IMR-90 (cell line): ENCODE results near the gene COL4A2.

Source experiments
- BHLHE40 ChIP-seq: fragments of 150-350 bp; IDR thresholded peaks from 2 replicates; pipeline ENCODE4 v1.6.1; 2016; ENCODE audit warnings: mild to moderate bottlenecking, low read depth, low read length
- FOS ChIP-seq: fragments of 150-350 bp; IDR thresholded peaks from 2 replicates; pipeline ENCODE4 v1.6.1; 2016; ENCODE audit warnings: low read depth, low read length
- POLR2A ChIP-seq: IDR thresholded peaks from 2 replicates; pipeline ENCODE4 v1.6.1; 2012; ENCODE audit warnings: mild to moderate bottlenecking, low read depth, low read length
- RAD21 ChIP-seq: IDR thresholded peaks from 2 replicates; pipeline ENCODE4 v1.6.1; 2012; ENCODE audit warnings: low read length, improper control_type of control experiment
- RCOR1 ChIP-seq: IDR thresholded peaks from 2 replicates; pipeline ENCODE4 v1.6.1; 2012; ENCODE audit warnings: mild to moderate bottlenecking, low read length, improper control_type of control experiment; ENCODE audit not compliant: insufficient replicate concordance
- RFX5 ChIP-seq: IDR thresholded peaks from 2 replicates; pipeline ENCODE4 v1.8.0; 2012; ENCODE audit warnings: low read depth, mild to moderate bottlenecking, low read length, moderate library complexity
- SMC3 ChIP-seq: fragments of 150-350 bp; IDR thresholded peaks from 2 replicates; pipeline ENCODE4 v1.6.1; 2016; ENCODE audit warnings: low read depth, mild to moderate bottlenecking, antibody characterized with exemption, low read length, moderate library complexity
- TF ChIP-seq, protein P1 (sequence below): conservative IDR thresholded peaks from 2 replicates; pipeline ENCODE4 v1.5.1; 2012; ENCODE audit warnings: mild to moderate bottlenecking, low read depth, low read length, improper control_type of control experiment
- TF ChIP-seq, protein P2 (sequence below): fragments of 150-350 bp; IDR thresholded peaks from 2 replicates; pipeline ENCODE4 v1.6.1; 2017; ENCODE audit warnings: mild to moderate bottlenecking, antibody characterized with exemption, low read length, low read depth

DNA sequence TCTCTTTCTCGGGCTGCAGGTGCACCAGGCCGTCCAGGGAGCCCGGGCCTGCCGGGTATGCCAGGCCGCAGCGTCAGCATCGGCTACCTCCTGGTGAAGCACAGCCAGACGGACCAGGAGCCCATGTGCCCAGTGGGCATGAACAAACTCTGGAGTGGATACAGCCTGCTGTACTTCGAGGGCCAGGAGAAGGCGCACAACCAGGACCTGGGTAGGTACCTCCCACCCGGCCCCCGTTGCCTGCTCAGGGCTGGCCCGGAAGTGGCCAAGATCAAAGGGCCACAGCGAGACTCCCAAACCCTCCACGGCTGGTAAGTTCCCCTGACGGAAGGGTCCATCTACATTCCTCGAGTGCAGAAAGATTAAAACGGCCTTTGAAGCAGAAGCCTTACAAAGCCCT lies 199.3 kb downstream of the COL4A2 start:
- TF ChIP-seq, protein P1, sequence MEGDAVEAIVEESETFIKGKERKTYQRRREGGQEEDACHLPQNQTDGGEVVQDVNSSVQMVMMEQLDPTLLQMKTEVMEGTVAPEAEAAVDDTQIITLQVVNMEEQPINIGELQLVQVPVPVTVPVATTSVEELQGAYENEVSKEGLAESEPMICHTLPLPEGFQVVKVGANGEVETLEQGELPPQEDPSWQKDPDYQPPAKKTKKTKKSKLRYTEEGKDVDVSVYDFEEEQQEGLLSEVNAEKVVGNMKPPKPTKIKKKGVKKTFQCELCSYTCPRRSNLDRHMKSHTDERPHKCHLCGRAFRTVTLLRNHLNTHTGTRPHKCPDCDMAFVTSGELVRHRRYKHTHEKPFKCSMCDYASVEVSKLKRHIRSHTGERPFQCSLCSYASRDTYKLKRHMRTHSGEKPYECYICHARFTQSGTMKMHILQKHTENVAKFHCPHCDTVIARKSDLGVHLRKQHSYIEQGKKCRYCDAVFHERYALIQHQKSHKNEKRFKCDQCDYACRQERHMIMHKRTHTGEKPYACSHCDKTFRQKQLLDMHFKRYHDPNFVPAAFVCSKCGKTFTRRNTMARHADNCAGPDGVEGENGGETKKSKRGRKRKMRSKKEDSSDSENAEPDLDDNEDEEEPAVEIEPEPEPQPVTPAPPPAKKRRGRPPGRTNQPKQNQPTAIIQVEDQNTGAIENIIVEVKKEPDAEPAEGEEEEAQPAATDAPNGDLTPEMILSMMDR = no peak
- no peak for TF ChIP-seq FOS
- TF ChIP-seq RAD21 = no peak
- TF ChIP-seq, protein P2, sequence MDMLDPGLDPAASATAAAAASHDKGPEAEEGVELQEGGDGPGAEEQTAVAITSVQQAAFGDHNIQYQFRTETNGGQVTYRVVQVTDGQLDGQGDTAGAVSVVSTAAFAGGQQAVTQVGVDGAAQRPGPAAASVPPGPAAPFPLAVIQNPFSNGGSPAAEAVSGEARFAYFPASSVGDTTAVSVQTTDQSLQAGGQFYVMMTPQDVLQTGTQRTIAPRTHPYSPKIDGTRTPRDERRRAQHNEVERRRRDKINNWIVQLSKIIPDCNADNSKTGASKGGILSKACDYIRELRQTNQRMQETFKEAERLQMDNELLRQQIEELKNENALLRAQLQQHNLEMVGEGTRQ = no peak
- TF ChIP-seq RFX5 = no peak
- TF ChIP-seq RCOR1 = no peak
- no peak for TF ChIP-seq BHLHE40
- TF ChIP-seq SMC3 = no peak
- TF ChIP-seq POLR2A = no peak
